ENCODE measurements around the gene RRBP1.

DNA sequence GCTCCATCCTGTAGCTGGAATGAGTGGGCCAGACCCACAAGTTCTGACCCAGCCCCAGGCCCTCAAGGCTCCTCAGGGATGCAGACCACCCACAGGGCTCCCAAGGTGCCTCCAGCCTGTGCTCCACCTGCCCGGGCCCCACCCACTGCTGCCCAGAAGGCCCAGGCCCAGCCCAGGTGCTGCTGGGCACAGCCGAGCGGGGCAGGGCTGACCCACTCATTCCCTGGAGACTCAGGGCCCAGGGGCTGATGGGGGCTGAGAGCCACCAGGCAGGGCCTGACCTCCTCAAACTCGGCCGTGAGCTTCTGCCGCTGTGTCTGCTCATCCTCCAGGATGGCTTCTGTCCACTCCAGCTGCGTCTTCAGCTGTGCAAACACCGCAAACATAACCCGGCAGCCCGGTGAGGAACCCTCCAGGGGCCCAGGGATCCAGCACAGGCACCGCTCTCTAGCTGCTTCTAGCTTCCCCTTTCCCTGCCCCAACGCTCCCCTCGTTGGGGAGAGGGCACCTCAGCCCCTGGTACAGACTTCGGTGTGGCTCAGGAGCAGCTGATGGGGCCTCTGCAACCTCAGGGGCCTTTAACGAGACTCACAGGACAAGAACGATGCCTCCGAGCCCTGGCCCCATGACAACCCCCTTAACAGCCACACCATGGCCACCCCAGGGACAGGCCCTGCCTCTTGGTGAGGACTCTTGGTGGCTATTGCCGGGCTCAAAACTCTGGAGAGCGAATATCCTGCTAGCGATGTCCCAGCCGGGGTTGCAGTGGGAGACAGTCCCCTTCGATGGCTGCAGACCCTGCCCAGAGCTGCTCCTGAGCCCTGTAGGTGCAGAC, 66.2 kb downstream of the RRBP1 start:
- TF ChIP-seq, protein P1, sequence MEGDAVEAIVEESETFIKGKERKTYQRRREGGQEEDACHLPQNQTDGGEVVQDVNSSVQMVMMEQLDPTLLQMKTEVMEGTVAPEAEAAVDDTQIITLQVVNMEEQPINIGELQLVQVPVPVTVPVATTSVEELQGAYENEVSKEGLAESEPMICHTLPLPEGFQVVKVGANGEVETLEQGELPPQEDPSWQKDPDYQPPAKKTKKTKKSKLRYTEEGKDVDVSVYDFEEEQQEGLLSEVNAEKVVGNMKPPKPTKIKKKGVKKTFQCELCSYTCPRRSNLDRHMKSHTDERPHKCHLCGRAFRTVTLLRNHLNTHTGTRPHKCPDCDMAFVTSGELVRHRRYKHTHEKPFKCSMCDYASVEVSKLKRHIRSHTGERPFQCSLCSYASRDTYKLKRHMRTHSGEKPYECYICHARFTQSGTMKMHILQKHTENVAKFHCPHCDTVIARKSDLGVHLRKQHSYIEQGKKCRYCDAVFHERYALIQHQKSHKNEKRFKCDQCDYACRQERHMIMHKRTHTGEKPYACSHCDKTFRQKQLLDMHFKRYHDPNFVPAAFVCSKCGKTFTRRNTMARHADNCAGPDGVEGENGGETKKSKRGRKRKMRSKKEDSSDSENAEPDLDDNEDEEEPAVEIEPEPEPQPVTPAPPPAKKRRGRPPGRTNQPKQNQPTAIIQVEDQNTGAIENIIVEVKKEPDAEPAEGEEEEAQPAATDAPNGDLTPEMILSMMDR (IDR thresholded peaks at IDR 0.05), result no peak
- TF ChIP-seq POLR2A (IDR thresholded peaks at IDR 0.05), result no peak
